Measurements from ENCODE around the gene ARPP21.

ARPP21 gene

DNA sequence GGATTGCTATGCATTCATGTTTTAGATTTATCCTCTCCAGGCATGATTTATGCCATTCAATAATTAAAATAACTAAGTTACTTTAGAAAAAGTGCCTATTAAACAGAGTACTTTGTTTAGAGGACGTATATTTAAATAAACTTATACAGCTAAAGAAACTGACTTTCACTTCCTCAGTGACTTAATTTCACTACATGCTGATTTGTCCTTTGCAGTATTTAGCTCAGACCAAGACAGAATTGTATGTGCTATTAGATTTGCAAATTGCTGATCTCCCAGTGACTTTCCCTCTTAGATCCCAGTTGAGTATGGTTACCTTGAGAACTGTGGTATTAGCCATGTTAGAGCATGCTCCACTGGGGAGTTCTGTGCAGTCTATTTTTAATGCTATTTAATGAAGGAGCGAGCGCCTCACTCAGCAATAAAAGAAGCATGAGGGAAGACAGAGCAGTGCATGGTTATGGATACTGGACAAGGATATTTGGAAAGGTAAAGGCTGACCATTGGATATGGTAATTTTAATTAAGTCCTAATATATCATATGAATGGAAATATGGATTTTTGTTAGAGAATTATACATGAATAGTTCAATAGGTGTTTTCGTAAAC lies 2.7 kb downstream of the ARPP21 start:
- DNase-seq, result no peak

DNA sequence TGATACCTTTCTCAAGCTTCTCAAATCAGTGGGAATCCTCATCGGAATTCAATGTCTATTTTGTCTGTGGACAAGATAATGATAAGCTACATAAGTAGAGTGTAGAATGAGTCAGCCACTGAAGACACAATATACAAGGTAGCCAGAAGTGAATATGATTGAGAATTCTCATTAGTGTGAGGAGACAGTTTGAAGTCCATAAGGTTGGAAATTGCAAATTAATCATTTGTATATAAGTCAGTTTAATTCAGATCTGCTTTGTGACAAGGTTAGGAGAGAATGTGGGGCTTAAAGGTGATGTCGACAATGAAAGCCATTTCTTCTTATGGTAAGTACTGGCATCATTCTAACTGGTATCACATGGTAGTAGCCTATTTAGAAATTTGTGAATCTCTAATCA lies 4.2 kb downstream of the ARPP21 start:
- DNase-seq, result no peak

DNA sequence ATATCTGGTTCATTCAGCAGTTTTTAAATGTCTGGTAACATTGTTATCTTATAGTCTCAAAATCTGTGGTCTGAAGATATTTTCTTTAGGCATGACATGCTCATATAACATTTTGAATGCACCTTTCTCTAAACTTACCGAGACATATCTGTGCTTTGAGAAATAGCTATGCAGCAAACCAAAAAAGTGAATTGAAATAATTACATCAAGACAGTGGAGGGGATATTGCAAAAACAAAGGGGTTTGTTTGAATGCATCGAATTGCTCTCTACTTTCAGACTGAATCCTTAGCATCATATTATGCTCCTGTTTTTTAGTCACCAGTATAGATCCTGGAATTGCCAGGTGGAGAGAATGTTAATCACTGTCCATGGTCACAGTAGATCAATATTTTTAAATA lies 5.1 kb downstream of the ARPP21 start:
- no peak for DNase-seq

DNA sequence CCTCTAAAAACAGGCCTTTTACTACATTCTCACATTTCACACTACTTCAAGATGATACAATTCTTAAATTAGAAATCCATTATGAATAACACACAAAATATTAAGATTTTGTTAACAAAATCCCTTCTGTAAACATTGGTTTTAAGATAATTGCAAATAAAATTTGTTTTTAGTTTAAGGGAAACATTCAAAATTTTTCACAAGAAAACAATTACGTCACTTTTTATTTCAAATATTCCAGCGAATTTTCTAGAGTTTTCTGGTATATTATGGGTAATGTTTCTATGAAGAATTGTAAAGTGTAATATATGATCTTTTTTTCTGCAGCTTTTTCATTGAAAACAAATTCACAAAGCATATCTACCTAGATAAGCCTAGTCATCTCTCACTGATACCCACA lies 5.9 kb downstream of the ARPP21 start:
- no peak for DNase-seq

DNA sequence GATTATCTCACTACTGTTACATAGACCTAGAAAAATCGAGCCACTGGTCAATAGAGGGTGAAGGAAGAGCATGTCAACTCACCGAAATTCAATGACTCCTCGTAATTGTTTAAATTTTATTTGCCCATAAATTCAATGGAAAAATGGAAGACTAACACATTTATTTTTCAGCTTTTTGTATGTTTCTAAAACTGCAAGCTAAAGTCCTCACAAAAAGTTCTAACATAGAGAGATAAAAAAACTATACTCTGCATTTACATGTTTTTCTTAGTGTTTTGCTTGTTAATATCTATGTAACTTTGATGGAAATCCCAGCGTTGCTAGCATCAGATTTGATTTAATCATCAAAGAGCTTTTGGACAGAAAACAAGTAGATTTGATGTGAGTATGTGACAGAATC lies 6.8 kb downstream of the ARPP21 start:
- no peak for DNase-seq

DNA sequence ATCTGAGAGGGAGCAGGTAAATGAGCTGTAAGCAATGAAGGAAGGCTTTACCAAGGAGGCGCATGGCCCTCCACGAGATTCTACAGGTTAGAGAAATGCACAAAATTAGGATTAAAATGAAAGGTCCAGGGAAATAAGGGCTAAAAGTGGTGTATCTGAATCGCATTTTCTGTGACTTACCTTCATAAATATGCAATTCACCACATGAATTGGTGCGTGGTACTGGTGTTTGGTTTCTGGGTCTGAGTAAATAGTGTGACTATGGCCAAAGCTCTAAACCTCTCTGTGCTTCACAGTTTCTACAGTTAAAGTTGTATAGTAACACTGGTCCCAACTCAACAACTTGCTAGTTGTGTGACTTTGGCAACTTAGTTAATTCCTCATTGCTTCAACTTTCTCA lies 8.1 kb downstream of the ARPP21 start:
- no peak for DNase-seq

DNA sequence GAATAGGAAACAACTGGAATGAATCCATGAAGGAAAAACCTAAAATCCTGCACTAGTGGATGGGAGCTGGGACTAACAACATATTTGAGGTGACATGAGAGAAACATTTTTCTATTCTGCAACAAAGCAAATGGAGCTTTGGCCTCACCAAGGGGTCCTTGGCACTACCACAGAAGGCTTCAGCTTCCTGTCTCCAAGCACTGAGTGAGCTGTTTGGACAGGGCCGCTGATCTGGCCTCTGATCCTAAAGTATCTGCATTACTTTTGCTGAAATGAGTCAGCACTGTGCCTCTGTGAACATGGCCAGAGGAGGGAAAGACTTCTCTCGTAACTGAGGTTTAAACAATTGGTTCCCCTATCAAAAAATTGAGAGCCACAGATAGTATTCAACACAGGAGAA lies 9.0 kb downstream of the ARPP21 start:
- DNase-seq, result no peak

DNA sequence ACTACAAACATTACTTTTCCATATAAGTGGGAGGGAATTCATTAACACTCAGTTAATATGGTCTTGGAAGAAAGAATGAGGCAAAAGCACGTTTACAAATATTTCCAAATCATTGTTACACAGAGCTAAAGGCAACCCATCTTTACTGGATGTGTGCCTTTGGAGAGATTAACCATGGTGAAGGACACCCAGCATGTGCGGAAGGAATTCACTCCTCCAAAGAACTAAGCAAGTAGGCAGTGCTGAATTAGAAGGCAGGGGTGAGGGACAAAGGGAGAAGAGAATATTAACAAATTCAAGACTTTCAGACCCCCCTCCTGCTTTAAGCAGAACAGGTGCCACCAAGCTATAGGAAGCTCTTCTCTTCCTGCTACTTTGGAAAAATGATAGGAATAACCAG lies 10.1 kb downstream of the ARPP21 start:
- DNase-seq, result no peak

DNA sequence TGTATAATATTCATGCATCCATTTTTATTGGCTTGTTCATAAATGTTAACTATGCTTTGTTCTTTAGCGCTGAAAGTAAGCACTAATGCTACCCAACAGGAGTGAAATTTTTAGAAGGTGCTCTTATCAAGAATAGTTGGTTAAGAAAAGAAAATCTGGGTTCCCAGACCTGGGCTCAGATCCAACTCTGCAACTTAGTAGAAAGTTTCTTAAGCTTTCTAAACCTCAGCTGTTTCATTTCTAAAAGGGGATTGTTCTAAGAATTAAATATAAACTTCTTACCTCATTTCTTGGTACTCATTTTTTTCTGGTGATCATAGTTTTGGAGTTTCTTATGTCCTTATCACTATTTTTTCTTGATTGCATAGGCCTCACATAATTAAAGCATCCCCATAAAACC lies 12.1 kb downstream of the ARPP21 start:
- no peak for DNase-seq

DNA sequence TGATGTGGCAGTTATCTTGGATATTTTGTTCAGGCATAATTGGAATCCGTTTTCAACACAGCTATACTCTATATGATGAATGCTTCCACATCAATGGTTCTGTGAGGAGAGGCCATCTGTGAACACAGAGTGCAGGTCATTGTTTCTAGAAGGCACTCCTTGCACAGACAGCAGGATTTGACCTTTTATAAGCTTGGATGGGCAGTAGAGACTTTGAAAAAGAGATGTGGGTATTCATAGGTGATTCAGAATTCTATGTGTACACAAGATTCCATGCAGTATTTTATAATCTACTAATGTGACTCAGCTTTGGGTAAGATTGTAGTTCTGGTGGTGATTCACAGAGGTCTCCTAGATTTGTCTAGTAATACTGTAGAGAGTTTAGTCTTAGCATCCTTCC lies 12.5 kb downstream of the ARPP21 start:
- DNase-seq, result no peak

DNA sequence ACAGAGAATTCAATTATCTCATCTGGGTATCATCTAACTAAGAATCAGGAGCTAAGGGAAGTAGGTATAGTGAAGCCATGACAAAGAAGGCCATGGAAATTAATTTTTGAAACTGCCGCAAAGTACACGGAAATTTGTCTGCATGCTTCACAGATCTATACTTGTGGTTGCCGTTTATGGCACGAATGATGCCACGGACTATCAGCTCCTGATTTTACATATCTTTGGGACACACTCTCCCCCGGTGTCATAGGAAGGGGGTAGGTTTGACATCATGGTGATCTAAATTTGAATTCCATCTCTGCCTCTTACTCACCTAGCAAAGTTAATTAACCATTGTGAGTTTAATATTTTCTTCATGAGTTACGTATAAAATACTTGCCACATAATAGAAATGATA lies 14.0 kb downstream of the ARPP21 start:
- no peak for DNase-seq

DNA sequence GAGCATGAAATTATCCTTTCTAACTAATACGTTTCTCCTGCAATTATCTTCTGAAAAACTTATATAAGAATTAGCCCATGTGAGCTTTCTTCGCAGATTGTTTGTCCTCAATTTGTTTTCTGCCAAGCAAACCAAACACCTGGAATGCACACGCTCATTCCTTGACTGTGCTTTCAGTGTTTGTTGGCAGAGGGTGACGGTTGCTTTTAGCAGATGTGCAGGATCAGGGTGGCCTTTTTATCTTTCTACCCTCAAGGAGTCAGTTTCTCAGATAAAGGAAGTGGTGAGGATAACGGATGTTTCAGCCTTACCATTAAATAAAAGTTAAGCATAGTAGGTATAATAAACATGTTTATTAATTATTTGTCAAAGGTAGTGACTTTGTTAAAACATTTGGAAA lies 15.2 kb downstream of the ARPP21 start:
- DNase-seq, result no peak

DNA sequence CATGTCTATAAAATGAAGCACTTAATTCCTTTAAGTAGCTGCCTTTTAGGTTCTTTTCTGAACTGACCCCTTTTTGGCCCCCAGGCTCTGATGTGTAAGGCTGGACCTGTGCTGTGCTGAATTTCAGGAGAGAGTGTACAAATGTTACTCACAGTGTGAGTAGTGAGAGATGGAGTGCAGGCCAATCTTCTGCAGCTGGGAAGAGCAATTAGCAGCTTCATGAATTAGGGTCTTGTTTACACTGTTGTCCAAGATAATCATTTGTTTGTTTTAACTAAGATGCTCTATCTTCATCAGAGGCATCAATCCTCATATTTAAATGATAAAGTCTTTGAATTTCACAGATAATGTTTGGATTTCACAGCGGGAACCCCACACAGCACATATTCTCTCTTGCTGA lies 19.4 kb downstream of the ARPP21 start:
- no peak for DNase-seq

DNA sequence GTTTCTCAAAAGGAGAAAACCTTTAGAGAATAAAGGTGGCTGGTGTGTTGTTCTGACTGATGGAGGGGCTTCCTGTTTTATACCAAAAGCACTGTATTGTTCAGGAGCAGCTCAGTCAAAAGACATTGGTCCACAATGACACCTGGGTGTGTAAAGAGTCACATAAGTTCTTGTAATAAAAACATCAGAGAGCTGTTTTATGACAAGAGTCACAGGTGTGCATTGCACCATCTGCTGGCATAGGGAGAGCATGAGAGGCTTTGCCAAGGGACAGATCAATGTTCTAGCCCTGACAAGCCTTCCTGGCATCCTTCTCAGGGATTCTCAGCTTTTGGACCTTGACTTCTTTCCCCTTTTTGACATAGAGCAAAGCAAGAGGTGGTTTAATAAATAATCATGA lies 20.4 kb downstream of the ARPP21 start:
- no peak for DNase-seq

DNA sequence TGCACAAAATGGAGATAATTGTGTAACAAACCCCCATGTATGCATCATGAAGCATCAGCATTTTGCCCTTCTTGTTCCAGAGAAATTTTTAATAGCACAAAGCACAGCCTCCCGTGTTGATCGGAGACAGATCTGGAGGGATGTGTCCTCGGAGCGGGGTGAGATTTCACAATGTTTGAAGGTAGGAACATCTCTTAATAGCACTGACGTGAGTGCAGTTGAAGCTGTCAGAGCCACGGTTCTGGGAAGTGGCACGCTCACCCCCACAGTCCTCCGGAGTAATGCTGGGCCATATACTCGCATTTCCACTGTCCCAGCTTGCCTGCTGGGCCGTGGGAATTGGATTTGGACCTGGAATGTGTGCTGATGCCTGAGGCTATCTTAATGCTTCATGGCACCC lies 24.1 kb downstream of the ARPP21 start:
- no peak for DNase-seq

DNA sequence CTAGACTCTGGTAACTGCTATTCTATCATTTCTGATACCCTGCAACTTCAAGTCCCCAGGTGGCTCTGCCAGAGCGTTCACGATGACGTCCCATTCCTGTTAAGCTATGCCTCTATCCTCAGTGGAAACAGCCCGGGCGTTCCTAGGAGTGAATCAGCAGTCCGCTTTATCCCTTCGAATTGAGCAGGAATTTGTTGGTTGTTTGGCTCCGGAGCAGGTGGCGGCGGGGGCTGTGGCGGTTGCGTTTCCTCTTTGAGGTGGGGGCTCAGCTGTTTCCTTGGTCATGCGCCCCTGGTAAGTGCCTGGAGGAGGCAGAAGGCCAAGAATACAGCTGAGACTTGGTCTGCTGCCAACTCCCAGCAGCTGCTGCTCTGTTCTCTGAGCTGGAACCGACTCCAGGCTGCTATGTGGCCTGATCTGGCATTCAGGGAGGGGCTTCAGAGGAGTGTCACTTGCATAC lies 25.2 kb downstream of the ARPP21 start:
- DNase-seq, result peak; percentile 84 to 85

DNA sequence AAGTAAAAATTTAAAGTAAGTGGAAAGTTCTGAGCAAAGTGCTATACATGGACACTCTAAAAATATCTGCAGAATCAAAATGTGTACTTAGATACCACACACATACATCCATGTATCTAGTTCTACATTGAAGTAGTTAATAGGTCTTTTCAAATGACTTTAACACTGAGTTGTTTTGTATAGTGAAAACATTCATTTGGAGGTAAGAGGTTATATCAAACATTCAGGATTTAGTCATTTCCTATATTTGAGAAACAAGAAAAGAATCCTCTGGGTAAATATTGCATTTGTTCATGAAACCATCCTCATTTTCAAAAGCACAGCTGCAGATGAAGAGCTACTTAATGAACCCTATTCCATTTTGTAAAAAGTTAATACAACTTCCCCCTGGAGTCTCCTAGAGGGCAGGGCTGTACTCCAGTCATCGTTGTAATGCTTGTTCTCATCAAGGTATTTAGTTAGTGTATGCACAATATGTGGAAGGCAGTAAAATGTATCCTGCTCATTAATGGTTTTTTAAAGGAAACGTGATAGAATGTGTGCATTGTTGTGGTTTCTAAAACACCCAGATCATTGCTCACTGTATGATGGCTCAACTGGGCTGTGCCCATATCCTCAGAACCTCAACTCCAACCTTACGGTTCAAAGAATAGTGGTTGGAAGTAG lies 26.2 kb downstream of the ARPP21 start:
- no peak for DNase-seq

DNA sequence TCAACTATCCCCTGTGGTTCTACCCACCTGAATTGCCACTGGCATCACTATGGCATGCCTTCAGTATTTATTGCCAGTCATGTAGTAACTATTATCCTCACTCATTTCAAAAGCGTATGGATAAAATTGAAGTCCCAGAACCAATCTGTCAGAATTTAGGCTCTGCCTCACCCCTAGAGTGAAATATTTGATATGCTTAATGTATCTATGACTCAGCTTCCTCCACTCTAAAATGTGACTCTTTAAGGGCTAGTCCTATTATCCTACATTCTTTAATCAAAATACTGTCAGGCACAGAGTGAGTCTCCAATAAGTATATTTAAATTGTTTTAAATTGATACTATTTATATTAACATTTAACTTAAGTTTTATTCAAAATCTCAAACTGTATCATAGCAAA lies 27.6 kb downstream of the ARPP21 start:
- DNase-seq, result no peak

DNA sequence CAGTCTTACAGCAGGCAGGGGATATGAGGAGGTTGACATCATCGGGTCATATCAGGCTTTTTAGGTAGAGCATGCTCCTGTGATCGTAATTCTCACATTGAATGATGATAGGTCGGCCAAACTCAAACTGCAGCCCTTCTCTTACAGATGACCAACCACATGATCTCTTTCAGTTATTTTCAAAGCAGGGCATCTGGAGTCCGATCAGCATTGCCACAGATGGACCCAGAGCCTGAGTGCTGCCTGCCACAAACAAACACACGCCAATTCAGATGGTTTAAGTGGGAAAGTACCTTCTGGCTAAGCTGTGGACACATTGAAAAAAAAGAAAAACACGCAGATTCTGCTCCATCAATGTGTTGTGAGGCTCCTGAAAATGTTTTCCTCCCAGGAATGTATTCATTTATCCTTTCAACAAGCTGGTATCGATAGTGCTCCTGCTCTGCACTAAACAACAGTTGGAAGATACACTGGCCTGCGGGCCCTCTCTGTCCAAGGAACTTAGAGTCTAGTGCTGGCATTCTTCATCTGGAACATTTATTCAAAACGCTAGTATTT lies 31.2 kb downstream of the ARPP21 start:
- DNase-seq, result no peak

DNA sequence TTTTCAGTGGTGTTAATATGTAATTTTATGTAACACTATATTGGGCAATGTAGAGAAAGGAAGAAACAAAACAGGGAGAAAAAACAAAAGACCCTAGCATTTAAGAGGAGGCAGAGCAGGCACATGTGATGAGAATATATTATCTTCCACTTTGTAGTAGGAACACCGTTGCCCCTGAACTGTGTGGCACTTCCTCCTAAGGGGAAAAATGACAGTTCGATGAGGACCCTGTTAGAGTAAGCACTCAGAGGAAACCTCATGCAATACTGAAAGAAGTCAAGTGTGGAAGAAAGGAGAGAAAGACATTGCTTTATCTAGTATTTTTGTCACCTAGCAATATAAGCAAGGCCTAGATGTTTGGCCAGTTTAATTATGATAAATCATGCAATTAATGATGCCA lies 32.2 kb downstream of the ARPP21 start:
- DNase-seq, result no peak

DNA sequence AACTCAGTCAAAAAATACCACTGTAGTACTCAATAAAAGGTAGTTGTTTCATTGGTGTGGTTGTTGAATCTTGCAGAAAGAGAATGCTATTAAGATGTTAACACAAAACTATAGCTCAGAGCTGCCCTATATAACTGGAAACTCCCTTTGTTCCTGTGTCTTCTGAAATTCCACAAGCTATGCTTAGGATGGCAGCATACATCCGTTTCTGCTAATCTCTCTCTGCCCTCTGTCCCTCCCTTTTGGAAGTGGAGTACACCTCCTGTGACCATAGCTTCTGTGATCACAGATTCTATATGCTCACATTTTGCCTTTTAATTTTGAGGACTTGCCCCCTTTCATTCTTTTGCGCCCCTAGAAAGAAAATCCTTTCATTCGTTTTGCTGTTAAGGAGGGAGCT lies 33.7 kb downstream of the ARPP21 start:
- DNase-seq, result no peak

DNA sequence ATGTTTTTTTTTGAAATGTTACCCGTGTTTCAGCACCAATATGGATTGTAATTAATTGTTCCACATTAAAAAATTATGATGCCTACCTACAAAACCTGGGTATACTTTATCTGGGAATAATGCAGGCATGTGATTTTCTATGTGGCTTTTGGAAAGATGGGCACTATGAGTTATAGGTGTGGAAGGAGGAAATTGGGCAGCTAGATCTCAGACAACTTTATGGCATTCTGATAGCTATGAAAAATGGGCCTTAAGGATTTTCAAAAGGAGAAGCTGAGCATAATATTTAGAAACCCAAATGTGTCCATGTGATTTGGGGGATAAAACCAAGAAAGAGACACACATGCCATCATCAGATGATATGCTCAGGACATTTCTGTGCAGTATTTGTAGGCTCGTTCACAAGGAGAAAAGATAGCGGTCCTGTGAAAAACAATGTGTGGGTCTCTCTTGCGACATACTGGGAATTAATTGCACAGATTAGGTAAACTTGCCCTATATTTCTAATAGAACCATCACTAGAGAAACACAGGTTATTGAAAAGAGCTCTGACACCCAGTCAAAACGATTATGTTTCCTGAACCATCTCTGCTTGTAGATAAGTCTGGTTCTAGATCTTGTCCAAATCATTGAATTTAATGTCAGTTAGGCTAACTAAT lies 35.3 kb downstream of the ARPP21 start:
- DNase-seq, result no peak

DNA sequence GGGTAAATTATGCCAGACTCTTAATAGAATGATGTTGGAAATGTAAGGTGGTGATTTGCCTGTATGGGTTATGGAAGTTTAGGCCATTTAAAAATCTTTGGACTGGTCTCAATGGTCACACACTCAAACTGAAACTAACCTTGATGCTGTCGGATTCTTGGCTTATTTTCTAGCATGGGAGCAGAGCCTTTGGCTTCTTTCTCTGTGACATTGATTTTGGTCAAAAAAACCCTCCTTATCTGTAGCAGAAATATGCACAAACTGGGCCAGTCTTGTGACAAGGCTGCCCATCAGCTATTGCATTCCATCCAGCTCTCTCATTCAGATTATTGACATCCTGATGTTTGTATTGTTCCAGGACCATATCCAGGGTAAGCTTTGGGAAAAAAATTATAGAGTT lies 35.9 kb downstream of the ARPP21 start:
- no peak for DNase-seq

DNA sequence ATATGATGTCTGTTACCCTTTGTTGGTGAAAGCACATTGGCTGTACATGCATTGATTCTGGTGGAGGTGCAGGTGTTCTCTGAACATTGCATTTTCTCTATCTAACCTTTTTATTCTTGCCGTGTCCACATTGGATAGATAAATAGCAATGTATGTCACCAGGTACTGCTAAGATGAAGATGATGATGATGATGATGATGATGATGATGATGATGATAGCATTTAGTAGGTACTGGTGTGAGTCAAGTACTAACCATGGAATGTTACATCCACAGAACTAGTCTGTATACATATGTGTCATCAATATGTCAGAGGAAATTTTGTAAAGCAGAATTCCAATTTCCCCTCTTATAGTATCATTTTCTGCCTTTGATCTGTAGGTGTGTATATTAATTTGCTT lies 36.3 kb downstream of the ARPP21 start:
- no peak for DNase-seq
